Transverse colon (tissue), 4 donors: ENCODE results near the gene KTN1.

Experiments
- EP300 ChIP-seq: sonication (generic); formaldehyde crosslinking; IDR thresholded peaks from one replicate; pipeline ENCODE4 v1.6.1; 2017; ENCODE audit warnings: antibody characterized with exemption, low read depth
- POLR2A ChIP-seq: fragments of 450-650 bp; IDR thresholded peaks from one replicate; pipeline ENCODE4 v1.6.1; 2016; ENCODE audit warnings: antibody characterized with exemption, mild to moderate bottlenecking, moderate library complexity
- POLR2AphosphoS5 ChIP-seq, 3 donors: sonication (generic); formaldehyde crosslinking; IDR thresholded peaks; one replicate each; pipeline ENCODE4 v1.6.1; 2016; ENCODE audit warnings: antibody characterized with exemption in 3 of 3
- TF ChIP-seq, protein P1 (sequence below), 5 experiments: fragments of 200-600 bp in 3 of 5; fragments of 450-650 bp in 2 of 5; sonication (generic) in 3 of 5; IDR thresholded peaks; 1 replicate in 2 of 5; 2 replicates in 3 of 5; pipeline ENCODE4 v1.5.1; 2016 to 2017; ENCODE audit warnings: antibody characterized with exemption in 5 of 5, inconsistent platforms in 3 of 5, mild to moderate bottlenecking in 2 of 5, moderate library complexity in 1 of 5

DNA sequence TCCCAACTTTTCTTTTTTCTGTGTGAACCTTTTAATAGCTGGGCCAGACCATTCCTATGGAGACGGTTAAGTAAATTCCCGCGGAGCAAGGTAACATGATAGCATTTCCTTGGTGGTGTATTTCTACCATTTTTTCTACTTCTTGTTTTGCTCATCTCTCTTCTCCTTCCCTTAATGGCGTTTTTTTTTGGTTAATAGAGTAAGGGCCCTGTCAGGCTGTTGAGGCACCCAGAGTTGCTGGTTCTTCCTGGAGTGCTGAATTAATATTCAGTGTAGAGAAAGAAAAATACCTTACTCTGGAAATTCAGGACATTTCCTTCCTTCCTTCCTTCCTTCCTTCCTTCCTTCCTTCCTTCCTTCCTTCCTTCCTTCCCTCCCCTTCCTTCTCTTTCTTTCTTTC lies 137.6 kb downstream of the KTN1 start:
- TF ChIP-seq POLR2A (no peak), POLR2AphosphoS5 (IDR thresholded peaks at IDR 0.05) (no peak), EP300 (no peak)
- TF ChIP-seq, protein P1, sequence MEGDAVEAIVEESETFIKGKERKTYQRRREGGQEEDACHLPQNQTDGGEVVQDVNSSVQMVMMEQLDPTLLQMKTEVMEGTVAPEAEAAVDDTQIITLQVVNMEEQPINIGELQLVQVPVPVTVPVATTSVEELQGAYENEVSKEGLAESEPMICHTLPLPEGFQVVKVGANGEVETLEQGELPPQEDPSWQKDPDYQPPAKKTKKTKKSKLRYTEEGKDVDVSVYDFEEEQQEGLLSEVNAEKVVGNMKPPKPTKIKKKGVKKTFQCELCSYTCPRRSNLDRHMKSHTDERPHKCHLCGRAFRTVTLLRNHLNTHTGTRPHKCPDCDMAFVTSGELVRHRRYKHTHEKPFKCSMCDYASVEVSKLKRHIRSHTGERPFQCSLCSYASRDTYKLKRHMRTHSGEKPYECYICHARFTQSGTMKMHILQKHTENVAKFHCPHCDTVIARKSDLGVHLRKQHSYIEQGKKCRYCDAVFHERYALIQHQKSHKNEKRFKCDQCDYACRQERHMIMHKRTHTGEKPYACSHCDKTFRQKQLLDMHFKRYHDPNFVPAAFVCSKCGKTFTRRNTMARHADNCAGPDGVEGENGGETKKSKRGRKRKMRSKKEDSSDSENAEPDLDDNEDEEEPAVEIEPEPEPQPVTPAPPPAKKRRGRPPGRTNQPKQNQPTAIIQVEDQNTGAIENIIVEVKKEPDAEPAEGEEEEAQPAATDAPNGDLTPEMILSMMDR (IDR thresholded peaks at IDR 0.05), result no peak
